ENCODE data around the gene GRHPR. TPM values are rescaled to one million over a fixed set of nuclear protein-coding genes. Genes with fewer than 3 reads are reported as not detected.
"Not testable (repeated sequence)": the region's sequence is repeated elsewhere in the genome, so short reads cannot be mapped to it uniquely, and the experiment has no call there.

The GRHPR gene
- polyA plus RNA-seq, 1 of the 3 experiments (the other 2 are of a cell fraction), result 206 TPM

GRCh38 chr9:37476930-37477329 is 54.4 kb downstream of the GRHPR start:
- ChIA-PET POLR2A (no interaction called here), CTCF (no interaction called here)
- H3K36me3 ChIP-seq (replicated peaks in 1 of 2; ENCODE audit: control insufficient read depth in 1 of 2, insufficient read depth in 2 of 2, low read length in 1 of 2), result no peaks in the 10 kb centered on the region
- H3K27ac ChIP-seq (ENCODE audit: low read depth in 2 of 2, low read length in 1 of 2), result no peak overlapping the region
- H3K9ac ChIP-seq, result no peak overlapping the region
- no peak overlapping the region for H2AFZ ChIP-seq (ENCODE audit: low read depth)
- no peaks in the 10 kb centered on the region for H3K27me3 ChIP-seq (ENCODE audit: insufficient read depth)
- no peak for DNase-seq
- no peak for TF ChIP-seq POLR2AphosphoS5 (IDR thresholded peaks at IDR 0.05; ENCODE audit: low read depth, low read length)
- H3K4me2 ChIP-seq, result no peak overlapping the region
- H3K4me3 ChIP-seq (ENCODE audit: low read depth in 2 of 2, low read length in 1 of 2), result no peak overlapping the region
- H3K9me3 ChIP-seq, result peaks cover 9% of the 10 kb centered on the region; the same call in 1 of the 2 replicates
- WGBS (ENCODE audit: low lambda C conversion rate), result 53% methylated on average over 11 of the region's 11 CpGs
- H3K9me2 ChIP-seq, result no peaks in the 10 kb centered on the region
- H4K20me1 ChIP-seq (ENCODE audit: insufficient read depth), result no peaks in the 10 kb centered on the region
- no peaks in the 10 kb centered on the region for H3K79me2 ChIP-seq (ENCODE audit: insufficient read depth)
- peaks cover 16% of the 10 kb centered on the region for H3F3A ChIP-seq (replicated peaks; ENCODE audit: insufficient read depth)
- no peaks in the 10 kb centered on the region for H3K4me1 ChIP-seq (ENCODE audit: control insufficient read depth in 1 of 2, insufficient read depth in 2 of 2, low read depth in 1 of 2, low read length in 1 of 2)

DNA sequence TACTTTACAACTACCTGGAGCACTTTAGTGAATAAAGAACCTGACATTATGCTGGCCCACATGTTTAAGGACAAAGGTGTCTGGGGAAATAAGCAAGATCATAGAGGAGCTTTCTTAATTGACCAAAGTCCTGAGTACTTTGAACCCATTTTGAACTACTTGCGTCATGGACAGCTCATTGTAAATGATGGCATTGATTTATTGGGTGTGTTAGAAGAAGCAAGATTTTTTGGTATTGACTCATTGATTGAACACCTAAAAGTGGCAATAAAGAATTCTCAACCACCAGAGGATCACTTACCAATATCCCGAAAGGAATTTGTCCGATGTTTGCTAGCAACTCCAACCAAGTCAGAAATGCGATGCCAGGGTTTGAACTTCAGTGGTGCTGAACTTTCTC is 54.9 kb downstream of the GRHPR start:
- H3K4me3 ChIP-seq (ENCODE audit: low read depth in 2 of 2, low read length in 1 of 2); CTCF ChIA-PET; H3K79me2 ChIP-seq (ENCODE audit: insufficient read depth); H3K9me3 ChIP-seq; H3K27ac ChIP-seq (ENCODE audit: low read depth in 2 of 2, low read length in 1 of 2); H3K27me3 ChIP-seq (ENCODE audit: insufficient read depth); POLR2A ChIA-PET; DNase-seq; H2AFZ ChIP-seq (ENCODE audit: low read depth); H4K20me1 ChIP-seq (ENCODE audit: insufficient read depth); H3K4me1 ChIP-seq (ENCODE audit: control insufficient read depth in 1 of 2, insufficient read depth in 2 of 2, low read depth in 1 of 2, low read length in 1 of 2); H3K9ac ChIP-seq; H3K36me3 ChIP-seq (replicated peaks in 1 of 2; ENCODE audit: control insufficient read depth in 1 of 2, insufficient read depth in 2 of 2, low read length in 1 of 2); H3K9me2 ChIP-seq; H3K4me2 ChIP-seq: not testable (repeated sequence)
- H3F3A ChIP-seq (replicated peaks; ENCODE audit: insufficient read depth), result peaks cover 12% of the 10 kb centered on the region
- 66% methylated on average over 4 of the region's 4 CpGs for WGBS (ENCODE audit: low lambda C conversion rate)

- H3K27me3 ChIP-seq (ENCODE audit: insufficient read depth), result not testable (repeated sequence)
Measured at GRCh38 chr9:37477987-37478619, 55.6 kb downstream of the GRHPR start.

DNA sequence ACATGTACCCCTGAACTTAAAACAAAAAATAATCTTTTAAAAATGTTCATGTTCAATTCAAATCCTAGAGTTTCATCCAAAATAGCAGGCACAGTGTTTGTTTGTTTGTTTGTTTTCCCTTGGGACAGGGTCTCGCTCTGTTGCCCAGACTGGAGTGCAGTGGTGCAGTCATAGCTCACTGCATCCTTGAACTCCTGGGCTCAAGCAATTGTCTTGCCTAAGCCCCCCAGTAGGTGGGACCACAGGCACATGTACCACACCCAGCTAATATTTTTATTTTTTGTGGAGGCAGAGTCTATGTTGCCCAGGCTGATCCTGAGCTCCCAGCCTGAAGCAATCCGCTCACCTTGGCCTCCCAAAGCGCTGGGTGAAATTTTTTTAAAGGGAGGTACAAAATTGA is 58.3 kb downstream of the GRHPR start:
- no peaks in the 10 kb centered on the region for H4K20me1 ChIP-seq (ENCODE audit: insufficient read depth)
- H3K27me3 ChIP-seq (ENCODE audit: insufficient read depth), result no peaks in the 10 kb centered on the region
- H2AFZ ChIP-seq (ENCODE audit: low read depth), result no peak overlapping the region
- no peaks in the 10 kb centered on the region for H3K36me3 ChIP-seq (replicated peaks in 1 of 2; ENCODE audit: control insufficient read depth in 1 of 2, insufficient read depth in 2 of 2, low read length in 1 of 2)
- no peak overlapping the region for H3K4me2 ChIP-seq
- no peak overlapping the region for H3K27ac ChIP-seq (ENCODE audit: low read depth in 2 of 2, low read length in 1 of 2)
- H3K4me1 ChIP-seq (ENCODE audit: control insufficient read depth in 1 of 2, insufficient read depth in 2 of 2, low read depth in 1 of 2, low read length in 1 of 2), result peaks cover 0 to 6% of the 10 kb centered on the region in 2 experiments; a peak in 1 of 4 replicates
- TF ChIP-seq FOXM1 (IDR thresholded peaks at IDR 0.05; ENCODE audit: low read depth) (no peak), GABPA (IDR thresholded peaks at IDR 0.05; ENCODE audit: low read depth) (no peak), MAX (IDR thresholded peaks at IDR 0.05; ENCODE audit: low read depth) (no peak), JUND (IDR thresholded peaks at IDR 0.05) (no peak), MEF2A (IDR thresholded peaks at IDR 0.05; ENCODE audit: borderline replicate concordance, low read depth) (no peak), ELF1 (IDR thresholded peaks at IDR 0.05) (no peak), NRF1 (IDR thresholded peaks at IDR 0.05; ENCODE audit: low read depth, low read length) (no peak), MXI1 (IDR thresholded peaks at IDR 0.05; ENCODE audit: low read depth, low read length) (no peak), TAF1 (IDR thresholded peaks at IDR 0.05; ENCODE audit: borderline replicate concordance, low read depth, low read length) (no peak), SMC3 (IDR thresholded peaks at IDR 0.05; ENCODE audit: low read depth, low read length) (no peak), FOXJ3 (CRISPR knock-in tag; IDR thresholded peaks at IDR 0.05) (no peak), RXRA (IDR thresholded peaks at IDR 0.05; ENCODE audit: borderline replicate concordance, low read depth) (no peak)
- H3F3A ChIP-seq (replicated peaks; ENCODE audit: insufficient read depth), result no peaks in the 10 kb centered on the region
- H3K79me2 ChIP-seq (ENCODE audit: insufficient read depth), result no peaks in the 10 kb centered on the region
- 89% methylated on average over 3 of the region's 3 CpGs for WGBS (ENCODE audit: low lambda C conversion rate)
- no peak overlapping the region for H3K9ac ChIP-seq
- H3K4me3 ChIP-seq (ENCODE audit: low read depth in 2 of 2, low read length in 1 of 2), result no peak overlapping the region
- ChIA-PET POLR2A (interaction anchor here (1.3 kb wide), 1 partner anchor 95 kb away, joined by 4 read pairs; the partner anchor contains the start of gene FBXO10), CTCF (interaction anchor here (1.0 to 1.6 kb wide), 8 partner anchors 11 to 391 kb away, joined by 3 to 8 read pairs (median 4); partner anchors contain the start of genes EXOSC3 and TOMM5)
- H3K9me3 ChIP-seq, result no peaks in the 10 kb centered on the region
- no peak for DNase-seq
- no peaks in the 10 kb centered on the region for H3K9me2 ChIP-seq

More at GRCh38 chr9:37477987-37478619, 55.6 kb downstream of the GRHPR start:
- CTCF ChIA-PET, result interaction anchor here (1.3 kb wide), 1 partner anchor 9 kb away, joined by 3 read pairs; no protein-coding TSS in a partner anchor
- H3K36me3 ChIP-seq (replicated peaks in 1 of 2; ENCODE audit: control insufficient read depth in 1 of 2, insufficient read depth in 2 of 2, low read length in 1 of 2); H3K4me1 ChIP-seq (ENCODE audit: control insufficient read depth in 1 of 2, insufficient read depth in 2 of 2, low read depth in 1 of 2, low read length in 1 of 2); H3K4me3 ChIP-seq (ENCODE audit: low read depth in 2 of 2, low read length in 1 of 2); H2AFZ ChIP-seq (ENCODE audit: low read depth); H3F3A ChIP-seq (replicated peaks; ENCODE audit: insufficient read depth); H3K9ac ChIP-seq; H3K79me2 ChIP-seq (ENCODE audit: insufficient read depth); POLR2A ChIA-PET; DNase-seq; H3K27ac ChIP-seq (ENCODE audit: low read depth in 2 of 2, low read length in 1 of 2); H3K9me3 ChIP-seq; H3K9me2 ChIP-seq; H3K4me2 ChIP-seq; H4K20me1 ChIP-seq (ENCODE audit: insufficient read depth): not testable (repeated sequence)
- WGBS (ENCODE audit: low lambda C conversion rate), result 61% methylated on average over 5 of the region's 5 CpGs

Data from SK-N-SH (cell line).